ENCODE measurements around the gene TSACC. TPM values are rescaled to one million over a fixed set of nuclear protein-coding genes. Genes with fewer than 3 reads are reported as not detected.
"Not testable (repeated sequence)": the region's sequence is repeated elsewhere in the genome, so short reads cannot be mapped to it uniquely, and the experiment has no call there.

TSACC gene
- total and polyA plus RNA-seq, 5 donors from 2014 or later, result 0.39 TPM; not detected in 4

DNA sequence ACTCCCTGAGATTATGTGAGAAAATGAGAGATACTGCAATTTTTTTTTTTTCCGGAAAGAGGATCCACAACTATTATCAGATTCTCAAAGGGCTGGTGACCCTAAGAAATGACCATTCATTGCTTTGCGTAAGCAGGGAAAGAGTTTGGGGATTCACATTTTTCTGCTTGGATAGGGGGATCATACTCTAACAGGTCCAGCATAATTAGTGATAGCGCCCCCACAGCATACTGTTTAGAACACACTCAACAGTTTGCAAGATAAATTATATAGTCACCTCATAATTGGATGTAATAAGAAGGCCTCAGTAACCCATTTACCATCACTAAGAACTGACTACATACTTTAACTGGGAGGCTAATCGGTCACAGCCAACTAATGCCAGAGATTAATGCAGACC is 2.1 kb upstream of the TSACC start:
- H3K27ac ChIP-seq (ENCODE audit: insufficient read depth, low read length, poor library complexity, severe bottlenecking), result no peak overlapping the region
- H3K36me3 ChIP-seq (ENCODE audit: control insufficient read depth, insufficient read depth, low read length), result peaks cover 40% of the 10 kb centered on the region
- H3K9me3 ChIP-seq (ENCODE audit: control insufficient read depth in 2 of 2, low read length in 2 of 2), result no peaks in the 10 kb centered on the region
- H3K27me3 ChIP-seq (ENCODE audit: control insufficient read depth, insufficient read depth, low read length), result no peaks in the 10 kb centered on the region
- Mint-ChIP-seq H3K9me3 (no peaks in the 10 kb centered on the region), H3K4me1 (peaks cover 14 to 47% (median 37%) of the 10 kb centered on the region in 4 donors), H3K4me3 (peak overlapping the region; percentile 91 to 99 (median 98)), H3K36me3 (peaks cover 17% of the 10 kb centered on the region), H3K27me3 (no peaks in the 10 kb centered on the region), H3K27ac (peak overlapping the region in 2 of 3 donors; percentile 31 to 99)
- peak overlapping the region; percentile 94 for H3K4me3 ChIP-seq (ENCODE audit: low read depth, low read length)
- DNase-seq (peak in 1 of 3 donors; percentile 35), ATAC-seq (ENCODE audit: low read depth in 2 of 2) (no peak)
- peaks cover 18% of the 10 kb centered on the region for H3K4me1 ChIP-seq (ENCODE audit: control insufficient read depth, insufficient read depth, low read length, poor library complexity, severe bottlenecking)

DNA sequence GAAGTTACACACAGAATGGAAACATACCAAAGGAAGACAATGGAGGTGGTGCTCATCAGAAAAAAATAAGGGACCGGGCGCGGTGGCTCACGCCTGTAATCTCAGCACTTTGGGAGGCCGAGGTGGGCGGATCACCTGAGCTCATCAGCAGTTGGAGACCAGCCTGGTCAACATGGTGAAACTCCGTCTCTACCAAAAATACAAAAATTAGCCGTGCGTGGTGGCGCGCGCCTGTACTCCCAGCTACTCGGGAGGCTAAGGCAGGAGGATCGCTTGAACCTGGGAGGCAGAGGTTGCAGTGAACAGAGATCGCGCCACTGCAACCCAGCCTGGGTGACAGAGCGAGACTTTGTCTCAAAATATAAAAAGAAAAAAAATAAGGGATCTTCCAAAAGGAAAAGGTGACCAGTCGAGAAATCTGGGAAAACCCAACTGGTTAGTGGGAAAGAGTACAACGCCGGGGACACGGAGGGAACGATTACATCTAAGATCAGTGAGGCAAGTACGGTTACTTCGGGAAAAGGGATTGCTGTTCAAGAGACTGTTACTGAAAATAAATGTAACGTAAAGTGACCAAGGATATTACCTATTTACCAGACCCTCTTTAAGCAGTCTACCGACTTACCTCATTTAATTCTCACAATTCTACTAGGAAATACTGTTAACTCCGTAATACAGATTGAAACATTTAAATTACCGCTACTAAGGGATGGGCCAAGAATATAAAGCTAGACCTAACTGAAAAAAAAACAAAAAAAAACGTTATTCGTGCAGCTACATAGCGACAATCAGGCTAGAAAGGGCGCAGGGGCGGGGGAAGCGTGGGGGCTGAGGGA is 1.1 kb upstream of the TSACC start:
- H3K4me1 Mint-ChIP-seq, result peaks cover 14 to 47% (median 37%) of the 10 kb centered on the region in 4 donors
- H3K4me3 ChIP-seq (ENCODE audit: low read depth, low read length), result peak overlapping the region; percentile 94
- peaks cover 18% of the 10 kb centered on the region for H3K4me1 ChIP-seq (ENCODE audit: control insufficient read depth, insufficient read depth, low read length, poor library complexity, severe bottlenecking)
- no peak for ATAC-seq (ENCODE audit: low read depth in 2 of 2)
- H3K4me3 Mint-ChIP-seq, result peak overlapping the region; percentile 91 to 99 (median 98)
- H3K36me3 Mint-ChIP-seq, result peaks cover 17% of the 10 kb centered on the region
- no peaks in the 10 kb centered on the region for H3K27me3 Mint-ChIP-seq
- peaks cover 32% of the 10 kb centered on the region for H3K36me3 ChIP-seq (ENCODE audit: control insufficient read depth, insufficient read depth, low read length)
- H3K27ac Mint-ChIP-seq, result peak overlapping the region; percentile 96 to 99 (median 98)
- DNase-seq, result no peak
- H3K9me3 ChIP-seq (ENCODE audit: control insufficient read depth in 2 of 2, low read length in 2 of 2), result no peaks in the 10 kb centered on the region
- peak overlapping the region; percentile 89 for H3K27ac ChIP-seq (ENCODE audit: insufficient read depth, low read length, poor library complexity, severe bottlenecking)
- H3K9me3 Mint-ChIP-seq, result no peaks in the 10 kb centered on the region
- no peaks in the 10 kb centered on the region for H3K27me3 ChIP-seq (ENCODE audit: control insufficient read depth, insufficient read depth, low read length)

DNA sequence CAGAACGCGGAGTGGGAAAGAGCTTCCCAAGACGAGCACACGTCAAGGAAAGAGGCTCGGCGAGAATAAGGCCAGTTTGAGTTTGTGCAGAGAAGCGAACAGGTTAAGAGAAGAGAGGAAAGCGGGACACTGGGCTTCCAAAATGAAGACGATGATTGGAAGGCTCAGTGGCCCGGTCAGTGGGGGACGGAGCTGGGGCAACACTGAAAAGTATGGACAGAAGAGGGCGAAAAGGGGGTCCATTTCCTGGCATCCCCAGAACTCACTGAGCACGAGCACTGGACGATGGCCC is 492 bp upstream of the TSACC start:
- no peak for ATAC-seq (ENCODE audit: low read depth in 2 of 2)
- Histone ChIP-seq H3K4me3 (ENCODE audit: low read depth, low read length) (peak overlapping the region; percentile 94), H3K9me3 (ENCODE audit: control insufficient read depth in 2 of 2, low read length in 2 of 2) (no peaks in the 10 kb centered on the region), H3K4me1 (ENCODE audit: control insufficient read depth, insufficient read depth, low read length, poor library complexity, severe bottlenecking) (peaks cover 18% of the 10 kb centered on the region), H3K27me3 (ENCODE audit: control insufficient read depth, insufficient read depth, low read length) (no peaks in the 10 kb centered on the region), H3K36me3 (ENCODE audit: control insufficient read depth, insufficient read depth, low read length) (peaks cover 27% of the 10 kb centered on the region), H3K27ac (ENCODE audit: insufficient read depth, low read length, poor library complexity, severe bottlenecking) (peak overlapping the region; percentile 89)
- peak overlapping the region; percentile 96 to 99 (median 98) for H3K27ac Mint-ChIP-seq
- peak overlapping the region; percentile 91 to 99 (median 98) for H3K4me3 Mint-ChIP-seq
- peaks cover 17% of the 10 kb centered on the region for H3K36me3 Mint-ChIP-seq
- H3K27me3 Mint-ChIP-seq, result no peaks in the 10 kb centered on the region
- no peaks in the 10 kb centered on the region for H3K9me3 Mint-ChIP-seq
- peaks cover 14 to 47% (median 37%) of the 10 kb centered on the region in 4 donors for H3K4me1 Mint-ChIP-seq
- no peak for DNase-seq

DNA sequence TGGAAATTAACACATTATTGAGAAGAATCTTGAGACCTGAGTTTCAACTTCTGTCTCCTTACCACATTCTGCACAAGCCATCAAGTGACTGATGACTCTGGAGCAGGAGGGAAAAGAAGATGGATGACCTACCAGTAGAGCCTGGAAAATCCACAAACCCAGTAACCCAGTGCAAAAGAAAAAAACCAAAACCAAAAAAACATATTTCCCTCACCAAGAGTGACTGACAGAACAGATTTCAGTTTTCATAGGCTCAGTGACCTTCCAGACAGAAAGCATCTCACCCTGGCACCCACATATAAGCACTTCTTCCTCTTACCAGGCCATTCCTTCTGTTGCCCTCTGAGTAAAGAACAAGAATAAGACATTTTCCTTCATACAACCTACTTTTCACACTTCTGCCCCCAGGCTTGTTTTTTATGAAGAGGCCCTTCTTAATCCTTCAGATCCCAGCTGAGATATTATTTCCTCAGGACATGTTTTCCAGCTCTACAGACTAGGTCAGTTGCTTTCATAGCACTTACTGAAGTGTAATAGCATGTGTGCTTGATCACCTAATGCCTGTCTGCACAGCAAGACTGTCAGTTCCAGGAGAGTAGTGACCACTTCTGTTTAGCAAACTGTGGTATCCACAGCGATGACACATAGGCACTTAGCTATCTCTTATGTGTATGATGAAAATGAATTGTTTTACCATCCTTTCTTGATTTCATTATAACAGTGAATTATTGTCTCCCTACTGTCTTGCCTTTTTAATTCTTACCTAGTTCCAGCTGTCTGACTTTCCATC is 4.0 kb downstream of the TSACC start:
- H3K4me1 ChIP-seq (ENCODE audit: control insufficient read depth, insufficient read depth, low read length, poor library complexity, severe bottlenecking), result peaks cover 5% of the 10 kb centered on the region
- no peaks in the 10 kb centered on the region for H3K9me3 Mint-ChIP-seq
- H3K27ac Mint-ChIP-seq, result no peak overlapping the region
- peaks cover 23% of the 10 kb centered on the region for H3K27me3 Mint-ChIP-seq
- DNase-seq, result no peak
- no peaks in the 10 kb centered on the region for H3K9me3 ChIP-seq (ENCODE audit: control insufficient read depth in 2 of 2, low read length in 2 of 2)
- H3K4me3 ChIP-seq (ENCODE audit: low read depth, low read length), result no peak overlapping the region
- peak overlapping the region in 1 of 4 donors; percentile 66 for H3K4me3 Mint-ChIP-seq
- ATAC-seq (ENCODE audit: low read depth in 2 of 2), result no peak
- H3K36me3 Mint-ChIP-seq, result no peaks in the 10 kb centered on the region
- no peaks in the 10 kb centered on the region for H3K36me3 ChIP-seq (ENCODE audit: control insufficient read depth, insufficient read depth, low read length)
- H3K4me1 Mint-ChIP-seq, result peaks cover 0 to 18% (median 7%) of the 10 kb centered on the region in 4 donors
- H3K27me3 ChIP-seq (ENCODE audit: control insufficient read depth, insufficient read depth, low read length), result peaks cover 9% of the 10 kb centered on the region
- no peak overlapping the region for H3K27ac ChIP-seq (ENCODE audit: insufficient read depth, low read length, poor library complexity, severe bottlenecking)

DNA sequence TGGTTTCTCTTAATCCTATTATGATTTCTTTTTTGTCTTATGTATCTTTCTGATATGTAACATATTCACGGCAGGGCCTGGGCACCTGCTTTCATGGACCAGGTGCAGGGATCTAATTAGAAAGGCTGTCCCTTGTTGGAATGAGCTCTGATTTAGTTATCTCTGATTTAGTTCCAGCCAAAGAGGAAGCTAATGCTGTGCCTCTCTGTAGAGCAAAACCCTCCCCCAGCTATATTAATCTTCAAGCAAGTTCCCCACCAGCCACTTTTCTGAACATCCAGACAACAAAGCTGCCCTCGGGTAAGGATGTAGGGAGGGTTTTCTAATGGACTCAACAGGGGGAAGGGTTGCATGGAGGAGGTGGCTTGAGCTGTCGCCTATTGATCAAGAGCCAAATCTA is 6.1 kb downstream of the TSACC start:
- Histone ChIP-seq H3K4me1 (ENCODE audit: control insufficient read depth, insufficient read depth, low read length, poor library complexity, severe bottlenecking) (no peaks in the 10 kb centered on the region), H3K27ac (ENCODE audit: insufficient read depth, low read length, poor library complexity, severe bottlenecking) (no peak overlapping the region), H3K4me3 (ENCODE audit: low read depth, low read length) (no peak overlapping the region), H3K9me3 (ENCODE audit: control insufficient read depth in 2 of 2, low read length in 2 of 2) (no peaks in the 10 kb centered on the region), H3K36me3 (ENCODE audit: control insufficient read depth, insufficient read depth, low read length) (no peaks in the 10 kb centered on the region), H3K27me3 (ENCODE audit: control insufficient read depth, insufficient read depth, low read length) (peaks cover 13% of the 10 kb centered on the region)
- Mint-ChIP-seq H3K4me3 (no peak overlapping the region), H3K27me3 (peaks cover 29% of the 10 kb centered on the region), H3K27ac (no peak overlapping the region), H3K9me3 (no peaks in the 10 kb centered on the region), H3K36me3 (no peaks in the 10 kb centered on the region), H3K4me1 (peaks cover 0 to under 1% (median 0%) of the 10 kb centered on the region in 4 donors)
- DNase-seq (no peak), ATAC-seq (ENCODE audit: low read depth in 2 of 2) (no peak)

DNA sequence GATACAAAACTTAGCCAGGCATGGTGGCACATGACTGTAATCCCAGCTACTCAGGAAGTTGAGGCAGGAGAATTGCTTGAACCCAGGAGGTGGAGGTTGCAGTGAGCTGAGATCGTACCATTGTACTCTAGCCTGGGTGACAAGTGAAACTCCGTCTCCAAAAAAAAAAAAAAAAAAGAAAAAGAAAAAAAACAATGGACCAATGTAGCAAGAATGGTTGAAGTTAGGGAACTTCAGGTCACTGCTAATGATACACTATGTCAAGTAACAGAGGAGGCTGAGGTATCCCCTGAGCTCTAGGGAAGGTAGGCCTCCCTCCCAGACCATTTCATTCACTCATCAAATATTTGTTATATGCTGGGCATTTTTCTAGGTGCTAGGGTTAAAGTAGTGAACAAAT is 7.7 kb downstream of the TSACC start:
- not testable (repeated sequence) for H3K36me3 Mint-ChIP-seq; H3K27ac Mint-ChIP-seq; DNase-seq; ATAC-seq (ENCODE audit: low read depth in 2 of 2); H3K36me3 ChIP-seq (ENCODE audit: control insufficient read depth, insufficient read depth, low read length); H3K4me1 Mint-ChIP-seq; H3K9me3 Mint-ChIP-seq; H3K9me3 ChIP-seq (ENCODE audit: control insufficient read depth in 2 of 2, low read length in 2 of 2); H3K27ac ChIP-seq (ENCODE audit: insufficient read depth, low read length, poor library complexity, severe bottlenecking); H3K4me3 Mint-ChIP-seq; H3K4me3 ChIP-seq (ENCODE audit: low read depth, low read length); H3K4me1 ChIP-seq (ENCODE audit: control insufficient read depth, insufficient read depth, low read length, poor library complexity, severe bottlenecking)
- H3K27me3 Mint-ChIP-seq, result peaks cover 34% of the 10 kb centered on the region
- H3K27me3 ChIP-seq (ENCODE audit: control insufficient read depth, insufficient read depth, low read length), result peaks cover 13% of the 10 kb centered on the region

DNA sequence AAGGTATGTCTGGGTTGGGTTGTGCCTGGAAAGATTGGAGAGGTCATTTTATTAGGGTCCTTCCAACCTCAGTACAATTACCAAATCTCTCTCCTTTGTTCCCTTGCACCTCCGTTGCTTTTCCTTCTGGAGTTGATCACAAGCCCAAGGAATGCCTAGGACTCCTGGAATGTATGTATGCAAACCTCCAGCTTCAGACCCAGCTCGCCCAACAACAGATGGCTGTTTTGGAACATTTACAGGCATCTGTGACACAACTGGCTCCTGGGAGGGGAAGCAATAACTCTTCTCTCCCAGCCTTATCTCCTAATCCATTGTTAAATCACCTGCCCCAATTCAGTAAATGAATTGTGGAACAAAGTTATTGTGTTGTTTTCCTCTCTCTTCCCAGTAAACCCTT is 8.3 kb downstream of the TSACC start:
- Mint-ChIP-seq H3K36me3 (no peaks in the 10 kb centered on the region), H3K4me1 (no peaks in the 10 kb centered on the region), H3K27ac (no peak overlapping the region), H3K4me3 (no peak overlapping the region), H3K9me3 (no peaks in the 10 kb centered on the region), H3K27me3 (peaks cover 34% of the 10 kb centered on the region)
- ATAC-seq (ENCODE audit: low read depth in 2 of 2) (no peak), DNase-seq (no peak)
- H3K9me3 ChIP-seq (ENCODE audit: control insufficient read depth in 2 of 2, low read length in 2 of 2), result no peaks in the 10 kb centered on the region
- peaks cover 13% of the 10 kb centered on the region for H3K27me3 ChIP-seq (ENCODE audit: control insufficient read depth, insufficient read depth, low read length)
- no peaks in the 10 kb centered on the region for H3K4me1 ChIP-seq (ENCODE audit: control insufficient read depth, insufficient read depth, low read length, poor library complexity, severe bottlenecking)
- H3K27ac ChIP-seq (ENCODE audit: insufficient read depth, low read length, poor library complexity, severe bottlenecking), result no peak overlapping the region
- no peak overlapping the region for H3K4me3 ChIP-seq (ENCODE audit: low read depth, low read length)
- H3K36me3 ChIP-seq (ENCODE audit: control insufficient read depth, insufficient read depth, low read length), result no peaks in the 10 kb centered on the region

Measured in CD4-positive, CD25-positive, alpha-beta regulatory T cell (primary cell).